SK-N-SH treated with all-trans-retinoic acid at 6 μM for 48 hours (cell line): ENCODE results near the gene GREM2.

Experiments used
- CSDC2 ChIP-seq: fragments of 250-450 bp; sonication (Bioruptor Pico); IDR thresholded peaks from 2 replicates; pipeline ENCODE4 v1.5.0; 2020; ENCODE audit warnings: mild to moderate bottlenecking, moderate library complexity
- PATZ1 ChIP-seq: fragments of 250-450 bp; sonication (Bioruptor Pico); IDR thresholded peaks from 2 replicates; pipeline ENCODE4 v1.8.0; 2020; ENCODE audit warnings: mild to moderate bottlenecking, moderate library complexity, borderline replicate concordance
- TSHZ2 ChIP-seq: fragments of 250-450 bp; sonication (Bioruptor Pico); IDR thresholded peaks from 2 replicates; pipeline ENCODE4 v1.5.0; 2020; ENCODE audit warnings: mild to moderate bottlenecking, moderate library complexity

- TF ChIP-seq PATZ1 (CRISPR knock-in tag) = no peak
- no peak for TF ChIP-seq TSHZ2 (CRISPR knock-in tag)
- TF ChIP-seq CSDC2 (CRISPR knock-in tag) = no peak
Measured at GRCh38 chr1:240656531-240656930, 44.6 kb upstream of the GREM2 start.
